ENCODE measurements around the gene UBE2D1.

Gene UBE2D1

GRCh38 chr10:58360412-58361004 is 25.7 kb downstream of the UBE2D1 start:
- DNase-seq (ENCODE audit: insufficient read length) (no peak), FAIRE-seq (no peak)
- TF ChIP-seq POLR2AphosphoS5 (IDR thresholded peaks at IDR 0.05; ENCODE audit: low read depth, low read length) (no peak), POLR2A (IDR thresholded peaks at IDR 0.05; ENCODE audit: low read depth, low read length) (no peak), TAF1 (IDR thresholded peaks at IDR 0.05; ENCODE audit: borderline replicate concordance, low read depth, low read length) (no peak)

GRCh38 chr10:58361353-58361752 is 26.5 kb downstream of the UBE2D1 start:
- FAIRE-seq (no peak), DNase-seq (ENCODE audit: insufficient read length) (no peak)
- no peak for TF ChIP-seq TAF1 (IDR thresholded peaks at IDR 0.05; ENCODE audit: borderline replicate concordance, low read depth, low read length)
- TF ChIP-seq POLR2A (IDR thresholded peaks at IDR 0.05; ENCODE audit: low read depth, low read length) = no peak
- TF ChIP-seq POLR2AphosphoS5 (IDR thresholded peaks at IDR 0.05; ENCODE audit: low read depth, low read length) = no peak

GRCh38 chr10:58362027-58362789 is 27.4 kb downstream of the UBE2D1 start:
- TF ChIP-seq POLR2AphosphoS5 (IDR thresholded peaks at IDR 0.05; ENCODE audit: low read depth, low read length) = no peak
- TF ChIP-seq POLR2A (IDR thresholded peaks at IDR 0.05; ENCODE audit: low read depth, low read length) = no peak
- TF ChIP-seq TAF1 (IDR thresholded peaks at IDR 0.05; ENCODE audit: borderline replicate concordance, low read depth, low read length) = no peak
- DNase-seq (ENCODE audit: insufficient read length) (no peak), FAIRE-seq (no peak)

GRCh38 chr10:58367069-58367468 is 32.3 kb downstream of the UBE2D1 start:
- TF ChIP-seq POLR2A (IDR thresholded peaks at IDR 0.05; ENCODE audit: low read depth, low read length) = no peak
- TF ChIP-seq TAF1 (IDR thresholded peaks at IDR 0.05; ENCODE audit: borderline replicate concordance, low read depth, low read length) = no peak
- TF ChIP-seq POLR2AphosphoS5 (IDR thresholded peaks at IDR 0.05; ENCODE audit: low read depth, low read length) = no peak
- FAIRE-seq (no peak), DNase-seq (ENCODE audit: insufficient read length) (no peak)

DNA sequence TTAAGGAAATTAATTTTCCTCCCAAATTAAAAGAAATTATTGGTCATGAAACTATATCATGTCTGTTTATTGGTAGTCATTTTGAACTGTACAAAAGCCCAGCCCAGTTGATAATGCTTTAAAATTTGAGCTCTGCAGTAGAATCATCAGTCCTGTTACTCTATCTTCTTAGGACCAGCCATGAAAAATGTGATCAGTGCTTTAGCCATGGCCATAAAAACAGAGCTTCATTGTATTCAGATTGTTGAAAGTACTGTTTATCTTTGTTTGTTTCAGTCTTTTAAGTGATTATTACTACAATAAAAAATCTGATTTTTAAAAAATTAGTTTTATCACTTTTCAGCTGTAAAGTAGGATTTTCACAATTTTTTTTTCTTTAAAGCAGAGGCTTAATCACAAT is 36.7 kb downstream of the UBE2D1 start:
- DNase-seq (ENCODE audit: insufficient read length) (no peak), FAIRE-seq (no peak)
- TF ChIP-seq TAF1 (IDR thresholded peaks at IDR 0.05; ENCODE audit: borderline replicate concordance, low read depth, low read length) = no peak
- no peak for TF ChIP-seq POLR2AphosphoS5 (IDR thresholded peaks at IDR 0.05; ENCODE audit: low read depth, low read length)
- TF ChIP-seq POLR2A (IDR thresholded peaks at IDR 0.05; ENCODE audit: low read depth, low read length) = no peak

DNA sequence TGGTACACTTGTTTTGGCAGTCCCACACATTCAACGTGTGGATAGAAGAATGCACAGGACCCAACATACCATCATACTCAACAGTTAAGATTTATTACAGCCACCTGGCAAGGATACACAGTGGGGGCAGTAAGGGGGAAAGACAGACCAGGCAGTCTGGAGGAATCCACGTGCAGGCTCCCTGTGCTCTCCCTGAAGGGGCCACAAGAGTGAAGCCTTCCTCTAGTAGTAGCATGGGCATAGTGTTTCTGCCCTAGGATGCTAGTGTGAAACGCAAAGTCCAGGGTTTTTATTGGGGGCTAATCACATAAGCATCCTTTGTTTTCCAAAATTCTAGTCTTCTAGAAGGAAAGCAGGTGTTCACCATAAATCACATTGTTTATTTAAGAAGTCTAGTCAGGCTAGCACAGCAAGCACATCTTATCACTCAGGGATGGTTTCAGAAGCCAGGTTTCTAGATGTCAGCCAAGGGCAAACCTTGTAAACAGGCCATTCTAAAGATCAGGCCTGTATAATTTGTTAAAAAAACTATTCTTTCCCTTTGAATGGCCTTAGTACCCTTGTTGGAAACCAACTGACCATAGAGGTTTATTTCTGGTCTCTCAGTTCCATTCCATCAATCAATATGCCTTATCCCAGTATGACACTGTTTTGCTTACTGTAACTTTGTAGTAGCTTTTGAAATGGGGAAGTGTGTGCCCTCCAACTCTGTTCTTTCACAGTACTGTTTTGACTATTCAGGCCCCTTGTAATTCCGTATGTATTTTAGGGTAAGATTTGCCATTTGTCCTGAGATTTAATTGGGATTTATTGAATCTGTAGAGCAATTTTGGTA is 38.0 kb downstream of the UBE2D1 start:
- TF ChIP-seq POLR2AphosphoS5 (IDR thresholded peaks at IDR 0.05; ENCODE audit: low read depth, low read length) = 0 out of 2 replicates have a peak, but pooled peaks have one; percentile 27
- TF ChIP-seq TAF1 (IDR thresholded peaks at IDR 0.05; ENCODE audit: borderline replicate concordance, low read depth, low read length) = no peak
- FAIRE-seq = no peak
- DNase-seq (ENCODE audit: insufficient read length) = no peak

DNA sequence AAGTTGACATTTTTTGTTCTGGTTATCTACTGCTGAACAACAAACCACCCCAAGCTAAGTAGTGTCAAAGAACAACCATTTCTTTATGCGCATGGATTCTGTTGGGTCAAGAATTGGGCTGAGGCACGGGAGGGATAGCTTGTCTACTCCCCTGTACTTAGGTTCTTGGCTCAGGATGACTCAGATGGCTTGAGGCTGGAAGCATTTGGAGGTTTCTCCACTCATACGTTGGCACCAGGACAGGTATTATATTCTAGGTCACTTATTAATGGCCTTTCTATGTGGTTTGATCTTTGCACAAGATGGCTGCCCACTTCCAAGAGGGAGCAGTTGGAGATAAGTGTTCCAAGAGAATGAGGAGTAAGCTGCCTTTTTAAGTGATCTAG is 38.6 kb downstream of the UBE2D1 start:
- FAIRE-seq = no peak
- TF ChIP-seq POLR2AphosphoS5 (IDR thresholded peaks at IDR 0.05; ENCODE audit: low read depth, low read length) = no peak
- no peak for TF ChIP-seq TAF1 (IDR thresholded peaks at IDR 0.05; ENCODE audit: borderline replicate concordance, low read depth, low read length)
- TF ChIP-seq POLR2A (IDR thresholded peaks at IDR 0.05; ENCODE audit: low read depth, low read length) = no peak
- DNase-seq (ENCODE audit: insufficient read length) = no peak

DNA sequence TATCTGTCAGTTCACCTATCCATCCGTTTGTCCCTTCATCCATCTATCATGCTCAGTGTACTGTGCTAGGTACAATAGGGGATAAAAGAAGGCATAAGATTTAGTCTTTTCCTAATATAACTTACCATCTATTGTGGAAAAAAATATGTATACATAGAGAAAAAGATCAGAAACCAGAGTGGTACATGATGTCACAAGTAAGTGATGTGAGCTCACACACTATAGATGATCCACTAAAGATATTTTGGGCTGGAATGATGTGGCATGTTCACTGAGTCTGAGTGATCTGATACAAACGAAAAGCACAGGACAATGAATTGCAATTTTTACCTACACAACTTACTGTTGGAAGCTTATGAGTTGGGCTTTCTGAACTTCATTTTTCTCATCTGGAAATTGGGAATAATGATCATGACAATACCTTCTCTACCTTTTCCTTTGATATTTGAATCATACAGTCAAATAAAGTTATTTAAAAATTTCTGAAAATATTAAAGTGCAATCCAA is 47.7 kb downstream of the UBE2D1 start:
- DNase-seq (ENCODE audit: insufficient read length) (no peak), FAIRE-seq (no peak)
- TF ChIP-seq TAF1 (IDR thresholded peaks at IDR 0.05; ENCODE audit: borderline replicate concordance, low read depth, low read length) (no peak), POLR2A (IDR thresholded peaks at IDR 0.05; ENCODE audit: low read depth, low read length) (no peak), POLR2AphosphoS5 (IDR thresholded peaks at IDR 0.05; ENCODE audit: low read depth, low read length) (no peak)

DNA sequence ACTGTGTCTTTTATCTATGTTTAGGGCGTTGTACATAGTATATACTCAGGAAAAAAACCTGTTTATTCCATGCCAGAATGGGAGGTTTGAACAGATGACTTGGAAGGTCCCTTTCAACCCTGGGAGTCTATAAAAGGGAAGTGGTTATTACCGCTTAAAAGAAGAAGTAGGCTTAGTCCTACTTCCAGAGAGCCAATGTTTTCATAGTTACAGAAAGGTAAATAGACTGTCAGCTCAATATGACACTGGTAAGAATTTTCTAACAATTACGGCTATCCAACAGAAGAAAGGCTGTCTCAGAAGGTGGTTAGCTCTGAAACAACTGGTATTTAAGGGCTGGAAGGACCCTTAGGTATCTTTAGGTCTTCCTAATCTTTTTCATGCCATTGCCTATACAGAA is 49.3 kb downstream of the UBE2D1 start:
- DNase-seq (ENCODE audit: insufficient read length) (no peak), FAIRE-seq (no peak)
- TF ChIP-seq POLR2A (IDR thresholded peaks at IDR 0.05; ENCODE audit: low read depth, low read length) = no peak

DNA sequence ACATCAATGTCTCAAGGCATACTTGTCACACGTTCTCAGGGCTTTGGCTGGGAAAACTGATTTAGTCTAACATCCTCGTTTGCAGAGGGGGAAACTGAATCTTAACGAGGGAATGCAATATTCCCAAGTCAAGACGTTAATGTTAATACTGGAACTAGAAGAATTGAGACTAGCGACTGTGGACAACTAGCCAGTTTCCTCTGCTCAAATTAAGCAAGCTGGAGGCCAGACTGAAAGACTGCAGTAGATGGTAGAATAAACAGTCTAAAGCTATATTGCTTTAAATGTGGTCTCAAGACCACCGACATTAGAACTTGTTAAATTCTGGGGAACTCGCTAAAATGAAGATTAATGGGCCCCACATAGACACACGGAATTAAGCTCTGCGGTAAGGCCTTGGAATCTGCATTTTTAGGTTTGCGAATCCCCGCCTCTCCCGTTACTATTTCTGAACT is 49.8 kb downstream of the UBE2D1 start:
- FAIRE-seq (no peak), DNase-seq (ENCODE audit: insufficient read length) (no peak)
- TF ChIP-seq POLR2AphosphoS5 (IDR thresholded peaks at IDR 0.05; ENCODE audit: low read depth, low read length) (no peak), TAF1 (IDR thresholded peaks at IDR 0.05; ENCODE audit: borderline replicate concordance, low read depth, low read length) (no peak), POLR2A (IDR thresholded peaks at IDR 0.05; ENCODE audit: low read depth, low read length) (no peak)

DNA sequence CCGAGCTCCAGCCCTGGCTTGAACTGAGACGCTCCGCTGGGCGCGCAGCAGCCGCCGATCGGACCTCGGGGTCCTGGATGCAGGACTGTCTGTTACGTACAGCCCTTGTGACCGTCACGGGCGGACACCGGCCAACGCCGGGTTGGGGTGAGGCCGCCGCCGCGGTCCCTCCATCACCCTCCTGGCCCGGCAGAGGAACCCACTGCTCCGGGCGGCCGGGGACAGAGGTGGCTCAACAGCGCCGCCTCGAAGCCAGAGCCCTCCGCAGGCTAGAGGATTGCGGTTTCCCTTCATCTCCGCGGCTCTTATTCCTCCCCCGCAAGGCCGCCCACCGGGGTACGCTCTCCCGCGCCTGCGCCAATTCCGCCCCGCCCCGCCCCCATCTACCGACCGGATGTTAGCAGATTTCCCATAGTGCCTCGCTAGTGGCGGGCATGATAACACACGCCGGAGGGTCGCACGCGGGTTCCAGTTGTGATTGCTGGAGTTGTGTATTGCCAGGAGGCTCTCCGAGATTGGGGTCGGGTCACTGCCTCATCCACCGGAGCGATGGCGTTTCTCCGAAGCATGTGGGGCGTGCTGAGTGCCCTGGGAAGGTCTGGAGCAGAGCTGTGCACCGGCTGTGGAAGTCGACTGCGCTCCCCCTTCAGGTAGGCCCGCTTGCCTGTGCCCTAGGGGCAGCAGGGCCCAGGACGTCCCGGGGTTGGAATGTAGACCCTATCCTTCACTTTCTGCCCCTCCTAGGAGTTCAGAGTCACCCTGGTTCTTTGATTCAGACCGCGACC is 50.4 kb downstream of the UBE2D1 start, which contains the start of gene TFAM:
Gene TFAM (plus strand): TSS at position 412 of the 785 bp plus-strand sequence. CDS start 138 bp downstream, at position 550.
- DNase-seq (ENCODE audit: insufficient read length) = peak; percentile 71
- FAIRE-seq = peak; percentile 96
- TF ChIP-seq POLR2AphosphoS5 (IDR thresholded peaks at IDR 0.05; ENCODE audit: low read depth, low read length) (peak; percentile 94), TAF1 (IDR thresholded peaks at IDR 0.05; ENCODE audit: borderline replicate concordance, low read depth, low read length) (peak; percentile 56; the same call in 1 of the 2 replicates), POLR2A (IDR thresholded peaks at IDR 0.05; ENCODE audit: low read depth, low read length) (peak; percentile 96)

Data from GM12892 (cell line).